ENCODE results near the gene LRRTM4.
"Not testable (repeated sequence)": the region's sequence is repeated elsewhere in the genome, so short reads cannot be mapped to it uniquely, and the experiment has no call there.

- TF ChIP-seq POLR2AphosphoS5, CTCF (IDR thresholded peaks at IDR 0.05): not testable (repeated sequence)
Observed at GRCh38 chr2:76697998-76698713, 824.0 kb downstream of the LRRTM4 start.

Measured in upper lobe of left lung (tissue), 4 donors.